Measurements from ENCODE around the gene SEMA3A.

The SEMA3A gene

DNA sequence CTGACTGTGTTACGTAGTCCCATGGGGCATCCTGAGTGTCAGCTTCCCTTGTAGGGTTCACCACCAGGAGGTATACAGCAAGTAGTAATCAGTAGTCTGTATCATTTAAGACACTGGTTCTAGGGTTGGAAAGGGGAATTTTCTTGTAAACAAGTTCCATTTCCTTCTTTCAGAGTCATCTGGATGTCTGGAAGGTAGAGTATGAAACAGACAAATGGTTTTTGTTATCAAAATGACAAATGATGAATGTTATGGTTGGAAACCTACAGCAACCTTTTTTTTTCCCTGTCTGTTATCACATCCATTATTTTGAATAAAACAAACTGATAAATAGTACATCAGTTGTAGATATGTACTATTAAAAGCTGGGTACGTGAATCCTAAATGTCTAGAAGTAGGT, 19.1 kb downstream of the SEMA3A start:
- H3K27ac ChIP-seq (replicated peaks), result no peak overlapping the region
- no peak overlapping the region for H3K4me3 ChIP-seq (replicated peaks; ENCODE audit: insufficient read depth, low read length)
- no peak for TF ChIP-seq GABPA (IDR thresholded peaks at IDR 0.05; ENCODE audit: low read depth)
- no peak for TF ChIP-seq SPI1 (IDR thresholded peaks at IDR 0.05; ENCODE audit: borderline replicate concordance, low read depth)
- no peak for TF ChIP-seq POLR2AphosphoS5 (IDR thresholded peaks at IDR 0.05; ENCODE audit: low read depth)
- TF ChIP-seq, protein P1, sequence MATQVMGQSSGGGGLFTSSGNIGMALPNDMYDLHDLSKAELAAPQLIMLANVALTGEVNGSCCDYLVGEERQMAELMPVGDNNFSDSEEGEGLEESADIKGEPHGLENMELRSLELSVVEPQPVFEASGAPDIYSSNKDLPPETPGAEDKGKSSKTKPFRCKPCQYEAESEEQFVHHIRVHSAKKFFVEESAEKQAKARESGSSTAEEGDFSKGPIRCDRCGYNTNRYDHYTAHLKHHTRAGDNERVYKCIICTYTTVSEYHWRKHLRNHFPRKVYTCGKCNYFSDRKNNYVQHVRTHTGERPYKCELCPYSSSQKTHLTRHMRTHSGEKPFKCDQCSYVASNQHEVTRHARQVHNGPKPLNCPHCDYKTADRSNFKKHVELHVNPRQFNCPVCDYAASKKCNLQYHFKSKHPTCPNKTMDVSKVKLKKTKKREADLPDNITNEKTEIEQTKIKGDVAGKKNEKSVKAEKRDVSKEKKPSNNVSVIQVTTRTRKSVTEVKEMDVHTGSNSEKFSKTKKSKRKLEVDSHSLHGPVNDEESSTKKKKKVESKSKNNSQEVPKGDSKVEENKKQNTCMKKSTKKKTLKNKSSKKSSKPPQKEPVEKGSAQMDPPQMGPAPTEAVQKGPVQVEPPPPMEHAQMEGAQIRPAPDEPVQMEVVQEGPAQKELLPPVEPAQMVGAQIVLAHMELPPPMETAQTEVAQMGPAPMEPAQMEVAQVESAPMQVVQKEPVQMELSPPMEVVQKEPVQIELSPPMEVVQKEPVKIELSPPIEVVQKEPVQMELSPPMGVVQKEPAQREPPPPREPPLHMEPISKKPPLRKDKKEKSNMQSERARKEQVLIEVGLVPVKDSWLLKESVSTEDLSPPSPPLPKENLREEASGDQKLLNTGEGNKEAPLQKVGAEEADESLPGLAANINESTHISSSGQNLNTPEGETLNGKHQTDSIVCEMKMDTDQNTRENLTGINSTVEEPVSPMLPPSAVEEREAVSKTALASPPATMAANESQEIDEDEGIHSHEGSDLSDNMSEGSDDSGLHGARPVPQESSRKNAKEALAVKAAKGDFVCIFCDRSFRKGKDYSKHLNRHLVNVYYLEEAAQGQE (IDR thresholded peaks at IDR 0.05; ENCODE audit: insufficient replicate concordance, low read depth), result no peak
- no peak for TF ChIP-seq CTCF (IDR thresholded peaks at IDR 0.05; ENCODE audit: insufficient read depth, low read length)
- no peak for DNase-seq (ENCODE audit: low read depth in 1 of 2, low spot score in 1 of 2)
- H3K27me3 ChIP-seq (ENCODE audit: insufficient read depth, poor library complexity, severe bottlenecking), result no peaks in the 10 kb centered on the region

DNA sequence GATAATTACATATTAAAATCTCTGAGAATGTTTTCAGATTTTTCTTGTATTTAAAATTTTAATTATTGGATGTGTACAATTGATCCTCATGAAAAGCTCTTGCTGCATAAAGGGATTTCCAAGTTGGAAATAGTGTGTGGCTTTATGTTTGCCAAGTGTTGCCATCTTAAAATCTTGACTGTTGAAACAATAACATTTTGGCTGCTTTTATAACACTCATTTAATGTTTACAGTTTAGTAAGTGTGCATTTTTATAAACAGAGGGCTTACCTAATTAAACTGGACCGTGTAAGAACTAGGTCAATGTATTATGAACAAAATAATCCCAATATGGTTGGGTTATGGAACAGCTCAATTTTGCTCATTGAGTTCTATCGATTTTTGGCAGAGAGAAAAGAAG, 23.9 kb downstream of the SEMA3A start:
- no peak for TF ChIP-seq SPI1 (IDR thresholded peaks at IDR 0.05; ENCODE audit: borderline replicate concordance, low read depth)
- no peak for TF ChIP-seq POLR2AphosphoS5 (IDR thresholded peaks at IDR 0.05; ENCODE audit: low read depth)
- TF ChIP-seq, protein P1 (IDR thresholded peaks at IDR 0.05; ENCODE audit: insufficient replicate concordance, low read depth), result no peak
- TF ChIP-seq CTCF (IDR thresholded peaks at IDR 0.05; ENCODE audit: insufficient read depth, low read length), result no peak
- no peak for TF ChIP-seq GABPA (IDR thresholded peaks at IDR 0.05; ENCODE audit: low read depth)
- no peaks in the 10 kb centered on the region for H3K27me3 ChIP-seq (ENCODE audit: insufficient read depth, poor library complexity, severe bottlenecking)
- H3K4me3 ChIP-seq (replicated peaks; ENCODE audit: insufficient read depth, low read length), result no peak overlapping the region
- H3K27ac ChIP-seq (replicated peaks), result no peak overlapping the region
- DNase-seq (ENCODE audit: low read depth in 1 of 2, low spot score in 1 of 2), result no peak

DNA sequence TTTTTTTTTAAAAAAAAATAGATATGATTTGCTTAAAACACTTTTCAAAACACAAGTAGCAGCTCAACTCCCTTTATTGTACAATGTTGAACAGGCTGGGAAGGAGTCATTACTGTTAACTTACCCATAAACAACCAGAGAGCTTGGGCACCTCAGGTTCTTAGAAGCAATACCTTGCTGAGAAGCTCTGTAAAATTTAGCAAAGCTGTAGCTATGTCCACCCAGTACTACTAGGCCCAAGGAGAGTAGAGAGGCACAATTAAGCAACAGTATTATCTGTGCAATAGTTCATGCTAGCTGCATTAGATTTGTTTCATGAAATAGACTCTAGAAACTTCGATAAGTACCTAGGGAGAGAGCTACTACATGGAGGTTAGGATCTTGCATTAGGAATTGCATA, 32.0 kb downstream of the SEMA3A start:
- Histone ChIP-seq H3K27ac (replicated peaks) (no peak overlapping the region), H3K27me3 (ENCODE audit: insufficient read depth, poor library complexity, severe bottlenecking) (no peaks in the 10 kb centered on the region), H3K4me3 (replicated peaks; ENCODE audit: insufficient read depth, low read length) (no peak overlapping the region)
- no peak for DNase-seq (ENCODE audit: low read depth in 1 of 2, low spot score in 1 of 2)
- TF ChIP-seq, protein P1 (IDR thresholded peaks at IDR 0.05; ENCODE audit: insufficient replicate concordance, low read depth), result no peak
- TF ChIP-seq GABPA (IDR thresholded peaks at IDR 0.05; ENCODE audit: low read depth) (no peak), CTCF (IDR thresholded peaks at IDR 0.05; ENCODE audit: insufficient read depth, low read length) (no peak), SPI1 (IDR thresholded peaks at IDR 0.05; ENCODE audit: borderline replicate concordance, low read depth) (no peak), POLR2AphosphoS5 (IDR thresholded peaks at IDR 0.05; ENCODE audit: low read depth) (no peak)
